Nephron progenitor cell (in vitro differentiated cells): Measurements from ENCODE around the gene RMI2.
A peak's percentile ranks its signal among the peaks of the same experiment; 100 is the strongest.

Experiments
- DNase-seq: peaks from one replicate; pipeline ENCODE4 v3.0.0; 2021
- H3K27ac Mint-ChIP-seq: 2 replicates; pipeline ENCODE4 v1.8.0; 2021; ENCODE audit warnings: mild to moderate bottlenecking, moderate library complexity, mixed read lengths
- H3K27me3 Mint-ChIP-seq: 2 replicates; pipeline ENCODE4 v1.8.0; 2021; ENCODE audit warnings: mild to moderate bottlenecking, low read depth, mixed read lengths; ENCODE audit not compliant: poor library complexity
- H3K36me3 Mint-ChIP-seq: 2 replicates; pipeline ENCODE4 v1.8.0; 2021; ENCODE audit warnings: low read depth, mixed read lengths
- H3K4me1 Mint-ChIP-seq: 2 replicates; pipeline ENCODE4 v1.8.0; 2021; ENCODE audit warnings: mixed read lengths
- H3K4me3 Mint-ChIP-seq: 2 replicates; pipeline ENCODE4 v1.8.0; 2021; ENCODE audit warnings: mild to moderate bottlenecking, moderate library complexity, mixed read lengths
- H3K9me3 Mint-ChIP-seq: 2 replicates; pipeline ENCODE4 v1.8.0; 2021; ENCODE audit warnings: mild to moderate bottlenecking, moderate library complexity, mixed read lengths
- CTCF ChIP-seq: fragments of 200-600 bp; sonication (generic); IDR thresholded peaks from 2 replicates; pipeline ENCODE4 v1.5.0; 2021; ENCODE audit warnings: antibody characterized with exemption

RMI2 gene

GRCh38 chr16:11348737-11349598, 3.7 kb downstream of the RMI2 start:
- DNase-seq, result no peak
- Mint-ChIP-seq H3K27ac (peak overlapping the region; percentile 7), H3K27me3 (peaks cover 2% of the 10 kb centered on the region), H3K4me1 (peaks cover 56% of the 10 kb centered on the region), H3K36me3 (peaks cover 30% of the 10 kb centered on the region), H3K9me3 (no peaks in the 10 kb centered on the region), H3K4me3 (peak overlapping the region; percentile 0)
- TF ChIP-seq CTCF, result no peak

GRCh38 chr16:11349599-11350276, 4.5 kb downstream of the RMI2 start:
- no peak for TF ChIP-seq CTCF
- Mint-ChIP-seq H3K9me3 (no peaks in the 10 kb centered on the region), H3K4me3 (peak overlapping the region; percentile 0), H3K27me3 (peaks cover 2% of the 10 kb centered on the region), H3K4me1 (peaks cover 55% of the 10 kb centered on the region), H3K36me3 (peaks cover 32% of the 10 kb centered on the region), H3K27ac (peak overlapping the region; percentile 7)
- DNase-seq, result no peak

GRCh38 chr16:11350519-11350918, 5.3 kb downstream of the RMI2 start:
- no peak overlapping the region for H3K4me3 Mint-ChIP-seq

GRCh38 chr16:11350921-11351335, 5.7 kb downstream of the RMI2 start:
- no peak overlapping the region for H3K4me3 Mint-ChIP-seq
- H3K36me3 Mint-ChIP-seq, result peaks cover 32% of the 10 kb centered on the region
- peaks cover 2% of the 10 kb centered on the region for H3K27me3 Mint-ChIP-seq
- peaks cover 55% of the 10 kb centered on the region for H3K4me1 Mint-ChIP-seq
- no peaks in the 10 kb centered on the region for H3K9me3 Mint-ChIP-seq
- H3K27ac Mint-ChIP-seq, result no peak overlapping the region
- no peak for DNase-seq
- no peak for TF ChIP-seq CTCF

More at GRCh38 chr16:11350519-11350918, 5.3 kb downstream of the RMI2 start:
- Mint-ChIP-seq H3K4me1 (peaks cover 53% of the 10 kb centered on the region), H3K36me3 (peaks cover 32% of the 10 kb centered on the region), H3K9me3 (no peaks in the 10 kb centered on the region), H3K27me3 (peaks cover 2% of the 10 kb centered on the region), H3K27ac (no peak overlapping the region)
- DNase-seq, result no peak
- TF ChIP-seq CTCF, result no peak

GRCh38 chr16:11353158-11353557, 7.9 kb downstream of the RMI2 start:
- Mint-ChIP-seq H3K4me3 (no peak overlapping the region), H3K4me1 (peaks cover 42% of the 10 kb centered on the region), H3K9me3 (no peaks in the 10 kb centered on the region), H3K36me3 (peaks cover 32% of the 10 kb centered on the region), H3K27me3 (no peaks in the 10 kb centered on the region), H3K27ac (no peak overlapping the region)
- no peak for TF ChIP-seq CTCF
- no peak for DNase-seq
